GM21576 (cell line): ENCODE data around the gene BBOF1.

Experiments used
- ATAC-seq: cut with Tn5 transposase; IDR thresholded peaks from one replicate; pipeline ENCODE4 v1.9.1; 2021; ENCODE audit warnings: mild to moderate bottlenecking, moderate library complexity; ENCODE audit not compliant: unreplicated experiment

The BBOF1 gene

GRCh38 chr14:74022346-74022745, 3.2 kb downstream of the BBOF1 start:
- no peak for ATAC-seq

- no peak for ATAC-seq
Observed at GRCh38 chr14:74029136-74029535, 10.0 kb downstream of the BBOF1 start.

DNA sequence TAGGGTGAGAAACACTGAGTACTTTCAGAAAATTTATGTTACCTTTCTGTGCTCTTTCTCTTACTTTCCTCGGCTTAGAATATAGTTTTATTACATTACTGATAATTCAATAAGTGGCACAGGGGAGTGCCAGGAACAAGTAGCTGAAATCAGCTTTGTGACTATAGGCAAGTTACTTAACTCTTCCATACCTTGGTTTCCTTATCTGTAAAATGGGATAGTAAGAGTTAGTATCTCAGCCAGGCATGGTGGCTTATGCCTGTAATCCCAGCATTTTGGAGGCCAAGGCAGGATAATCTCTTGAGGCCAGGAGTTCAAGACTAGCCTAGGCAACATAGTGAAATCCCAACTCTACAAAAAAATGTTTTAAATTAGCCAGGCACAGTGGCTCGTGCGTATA, 15.4 kb downstream of the BBOF1 start:
- ATAC-seq = no peak

DNA sequence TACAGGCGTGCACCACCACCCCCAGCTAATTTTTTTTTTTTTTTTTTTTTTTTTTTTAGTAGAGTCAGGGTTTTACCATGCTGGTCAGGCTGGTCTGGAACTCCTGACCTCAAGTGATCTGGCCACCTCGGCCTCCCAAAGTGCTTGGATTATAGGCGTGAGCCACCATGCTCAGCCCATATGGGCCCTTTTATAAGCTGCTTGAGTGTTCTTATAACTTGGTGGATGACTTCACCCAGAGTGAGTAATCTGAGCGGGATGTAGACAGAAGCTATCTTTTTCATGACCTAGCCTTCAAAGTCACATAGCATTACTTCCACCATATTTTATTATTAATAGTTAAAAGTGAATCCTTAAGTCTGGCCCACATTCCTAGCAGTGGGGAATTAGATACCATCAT, 16.4 kb downstream of the BBOF1 start:
- no peak for ATAC-seq

DNA sequence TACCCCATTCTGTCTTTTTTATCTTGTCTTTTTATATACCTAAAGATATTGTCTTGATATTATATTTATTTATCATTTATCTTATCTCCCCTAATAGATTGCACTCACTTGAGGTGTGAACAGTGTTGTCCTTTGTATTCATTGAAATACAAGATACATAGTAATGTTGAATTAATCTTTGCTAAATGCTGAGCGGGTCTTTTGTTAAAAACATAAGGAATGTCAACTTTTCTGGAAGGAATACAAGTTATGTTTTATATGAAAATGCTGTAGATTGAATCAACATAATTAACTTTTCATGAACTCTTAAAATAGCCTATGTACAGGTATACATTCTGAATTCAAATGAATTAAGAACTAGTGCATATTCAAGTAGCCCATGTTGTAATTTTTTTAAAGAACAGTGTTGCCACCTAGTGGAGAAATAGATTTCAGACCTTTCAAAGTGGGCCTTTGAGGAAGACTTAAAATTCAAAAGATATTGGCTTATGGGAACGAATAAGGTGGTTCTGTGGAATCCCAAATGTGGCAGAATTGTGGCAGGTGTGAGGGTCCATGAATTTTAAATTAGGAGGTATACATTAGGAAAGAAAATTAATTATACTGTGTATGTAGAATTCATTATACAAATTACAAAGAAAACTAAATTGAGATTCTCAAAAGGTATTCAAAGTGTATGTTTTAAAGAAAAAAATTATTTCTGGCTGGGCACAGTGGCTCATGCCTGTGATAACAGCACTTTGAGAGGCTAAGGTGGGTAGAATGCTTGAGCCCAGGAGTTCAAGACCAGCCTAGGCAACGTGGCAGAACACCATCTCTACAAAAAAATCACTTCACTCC, 19.1 kb downstream of the BBOF1 start:
- ATAC-seq = no peak

DNA sequence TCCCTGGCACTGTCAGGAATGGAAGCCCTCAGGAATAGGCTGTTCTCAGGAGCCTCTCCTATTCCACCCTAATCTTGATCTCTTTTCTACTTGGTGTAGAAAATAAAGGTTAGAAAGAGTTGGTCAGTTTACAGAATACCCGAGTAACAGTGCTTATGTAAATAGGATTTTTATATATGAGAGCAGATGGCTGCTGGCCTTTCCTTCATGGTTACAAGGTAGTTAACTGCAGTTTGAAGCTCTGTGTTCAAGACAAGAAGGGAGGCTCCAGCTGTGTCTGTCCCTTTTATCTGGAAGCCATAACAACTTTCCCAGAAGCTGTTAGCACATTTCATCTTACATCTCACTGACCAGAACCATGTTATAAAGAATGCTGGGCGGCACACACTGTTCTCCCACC, 23.1 kb downstream of the BBOF1 start:
- ATAC-seq = no peak

GRCh38 chr14:74045522-74045921, 26.4 kb downstream of the BBOF1 start:
- ATAC-seq = no peak

- ATAC-seq = no peak
Observed at GRCh38 chr14:74048281-74048680, 29.1 kb downstream of the BBOF1 start.

DNA sequence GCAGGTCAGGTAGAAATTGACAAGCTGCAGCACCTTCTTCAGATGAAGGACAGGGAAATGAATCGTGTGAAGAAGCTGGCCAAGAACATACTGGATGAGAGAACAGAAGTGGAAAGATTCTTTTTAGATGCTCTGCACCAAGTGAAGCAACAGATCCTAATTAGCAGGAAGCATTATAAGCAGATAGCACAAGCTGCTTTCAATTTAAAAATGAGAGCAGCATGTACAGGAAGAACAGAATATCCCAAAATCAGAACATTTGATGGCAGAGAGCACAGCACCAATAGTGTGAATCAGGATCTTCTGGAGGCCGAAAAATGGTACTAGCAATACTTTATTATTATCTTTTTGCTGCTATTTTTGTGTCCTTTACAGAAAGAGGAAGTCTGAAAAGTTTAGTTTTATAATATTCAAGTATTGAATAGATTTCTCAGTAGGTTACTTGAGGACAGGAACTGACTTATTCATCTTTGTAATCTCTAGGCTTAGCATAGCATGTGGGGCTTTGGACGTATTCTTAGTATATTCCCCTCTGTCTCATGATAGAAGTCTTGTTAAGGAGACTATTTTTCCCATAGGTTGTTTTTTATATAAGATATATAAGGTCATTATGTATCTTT, 30.8 kb downstream of the BBOF1 start:
- ATAC-seq = no peak

DNA sequence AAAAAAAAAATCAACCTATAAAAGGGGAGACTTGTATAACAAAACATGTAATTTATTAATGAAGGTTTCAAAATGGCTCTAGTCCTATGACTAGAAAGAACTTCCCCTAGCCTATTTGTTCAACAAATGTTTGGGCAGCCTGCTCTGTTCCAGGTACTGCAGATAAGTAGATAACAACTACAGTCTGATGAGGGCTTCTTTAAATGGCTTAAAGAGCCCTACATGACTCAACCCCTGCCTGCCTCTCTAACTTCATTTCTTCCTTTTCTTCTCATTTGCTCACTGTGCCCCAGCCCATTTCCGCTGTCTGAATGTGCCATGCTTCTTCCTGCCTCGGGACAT, 43.6 kb downstream of the BBOF1 start:
- ATAC-seq = no peak

DNA sequence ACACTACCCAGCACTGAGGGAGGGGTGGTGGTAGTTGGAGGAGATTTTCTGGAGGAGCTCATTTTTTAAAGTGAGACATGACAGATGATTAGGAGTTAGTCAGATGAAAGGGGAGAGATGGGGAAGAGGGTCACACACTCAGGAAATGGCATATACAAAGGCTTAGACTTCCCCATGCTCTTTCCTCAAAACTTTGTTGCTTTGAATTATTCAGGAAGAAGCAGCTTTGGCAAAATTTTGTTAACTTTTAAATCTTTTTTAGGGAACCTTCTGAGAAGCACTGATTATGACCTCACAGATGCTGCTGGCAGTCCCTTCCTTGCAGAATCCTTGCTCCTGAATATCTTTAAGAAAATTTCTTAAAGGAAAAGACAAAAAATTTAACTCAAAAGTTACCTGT, 45.3 kb downstream of the BBOF1 start:
- no peak for ATAC-seq

- no peak for ATAC-seq
Observed at GRCh38 chr14:74064883-74065282, 45.7 kb downstream of the BBOF1 start.

DNA sequence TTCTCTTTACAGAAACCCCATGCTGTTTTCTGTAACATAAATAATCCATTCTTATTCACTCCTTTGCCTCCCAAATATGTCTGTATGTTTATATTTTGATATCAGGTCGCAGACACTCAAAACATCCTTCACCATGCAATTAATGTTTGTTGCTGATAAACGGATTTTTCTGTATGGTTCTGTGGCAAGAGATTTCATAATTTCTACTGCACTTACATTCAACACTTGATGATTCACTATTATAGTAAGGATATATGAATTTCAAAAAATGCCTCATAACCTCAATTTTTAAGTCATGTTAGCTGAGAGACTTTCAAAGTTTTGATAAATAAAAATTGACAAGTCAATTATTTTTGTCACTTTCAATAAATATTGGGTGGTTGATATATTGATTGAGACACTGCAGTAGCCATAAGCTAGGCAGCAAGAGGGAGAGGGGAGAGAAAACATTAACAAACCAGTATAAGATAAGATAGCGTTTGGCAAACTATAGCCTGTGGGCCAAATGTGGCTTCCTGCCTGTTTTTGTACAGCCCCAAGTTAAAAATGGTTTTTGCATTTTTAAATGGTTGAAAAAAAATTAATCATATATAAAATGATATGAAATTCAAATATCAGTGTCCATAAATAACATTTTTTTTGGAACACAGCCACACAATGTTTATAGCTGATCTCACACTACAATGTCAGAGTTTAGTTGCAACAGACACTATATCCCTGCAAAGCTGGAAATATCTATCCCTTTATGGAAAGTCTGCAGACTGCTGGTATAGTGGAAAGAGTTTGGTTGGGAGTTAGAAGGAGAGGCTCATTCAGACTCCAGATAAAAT, 46.8 kb downstream of the BBOF1 start:
- ATAC-seq = no peak

DNA sequence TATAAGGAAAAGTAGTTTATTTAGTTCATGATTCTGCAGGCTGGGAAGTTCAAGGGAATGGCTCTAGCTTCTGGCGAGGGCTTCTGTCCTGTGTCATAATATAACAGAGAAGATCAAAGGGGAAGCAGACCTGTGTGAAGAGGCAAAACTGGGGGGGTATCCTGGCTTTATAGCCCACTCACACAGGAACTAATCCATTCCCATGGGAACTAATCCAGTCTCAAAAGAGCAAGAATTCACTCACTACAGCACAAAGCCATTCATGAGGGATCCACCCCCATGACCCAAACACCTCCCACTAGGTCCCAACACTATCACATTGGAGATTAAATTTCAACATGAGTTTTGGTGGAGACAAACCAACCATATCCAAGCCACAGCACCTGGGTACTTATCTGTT, 58.3 kb downstream of the BBOF1 start:
- no peak for ATAC-seq

GRCh38 chr14:74080820-74081460, 61.8 kb downstream of the BBOF1 start:
- ATAC-seq = no peak

- ATAC-seq = no peak
Observed at GRCh38 chr14:74081491-74081890, 62.3 kb downstream of the BBOF1 start.

GRCh38 chr14:74083161-74083560, 64.0 kb downstream of the BBOF1 start:
- no peak for ATAC-seq

GRCh38 chr14:74083784-74084276, 64.7 kb downstream of the BBOF1 start:
- peak; percentile 16 for ATAC-seq

- ATAC-seq = peak; percentile 90
Observed at GRCh38 chr14:74084277-74085046, 65.3 kb downstream of the BBOF1 start, which contains the start of the genes ALDH6A1 and LIN52. Gene ALDH6A1 (minus strand): TSS chr14:74084453. CDS start chr14:74084394, 59 bp downstream. Gene LIN52 (plus strand): TSS chr14:74084956. CDS start chr14:74084975, 19 bp downstream.

DNA sequence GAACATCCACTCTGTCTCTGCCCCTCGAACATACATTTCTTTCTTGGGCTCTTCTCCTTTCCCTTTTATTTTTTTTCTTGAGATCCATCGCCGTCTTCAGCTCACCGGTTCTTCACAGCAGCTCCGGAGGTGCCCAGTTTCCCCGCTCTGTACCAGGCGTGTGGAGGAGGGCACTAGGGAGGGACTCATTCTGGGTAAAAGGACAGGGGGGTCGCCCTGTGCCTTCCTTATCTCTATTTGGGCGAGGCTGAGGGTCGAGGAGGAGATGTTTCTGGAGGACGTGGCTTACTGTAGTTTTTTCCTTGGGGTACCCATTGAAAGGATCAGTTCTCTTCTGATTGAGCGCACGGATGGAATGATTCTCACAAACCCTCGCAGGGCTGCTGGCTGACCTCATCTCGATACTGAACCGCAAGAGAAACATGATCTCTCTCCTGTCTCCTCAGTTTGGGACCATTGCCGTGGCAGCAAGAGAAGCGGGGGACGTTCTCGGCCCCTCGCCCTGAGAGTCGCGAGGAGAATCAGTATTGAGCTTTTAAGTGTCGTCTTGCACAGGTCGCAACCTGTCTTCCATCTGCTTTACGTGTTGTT, 66.0 kb downstream of the BBOF1 start:
- peak; percentile 0 for ATAC-seq
